Stimulated activated naive CD8-positive, alpha-beta T cell treated with anti-CD3 and anti-CD28 coated beads, Interleukin-15, amount 100 ng/mL, for 72 hours (primary cell): Measurements from ENCODE around the gene PLEKHA7.
"Not testable (repeated sequence)": the region's sequence is repeated elsewhere in the genome, so short reads cannot be mapped to it uniquely, and the experiment has no call there.

Source experiments
- ATAC-seq: fragments of 150-1000 bp; cut with Tn5 transposase; 2 replicates; pipeline ENCODE4 v1.10.0; 2021; ENCODE audit warnings: mild to moderate bottlenecking, moderate library complexity
- DNase-seq, 2 donors: peaks; one replicate each; pipeline ENCODE4 v3.0.0; 2021 to 2022
- H3K27ac Mint-ChIP-seq, 2 donors: one replicate each; pipeline ENCODE4 v1.8.0; 2022; ENCODE audit warnings: mild to moderate bottlenecking in 2 of 2, mixed read lengths in 2 of 2, moderate library complexity in 2 of 2
- H3K27me3 Mint-ChIP-seq: one replicate; pipeline ENCODE4 v1.8.0; 2022; ENCODE audit warnings: mixed read lengths
- H3K4me1 Mint-ChIP-seq: one replicate; pipeline ENCODE4 v1.8.0; 2022; ENCODE audit warnings: mild to moderate bottlenecking, mixed read lengths
- H3K4me3 Mint-ChIP-seq, 2 donors: one replicate each; pipeline ENCODE4 v1.8.0; 2022; ENCODE audit warnings: mild to moderate bottlenecking in 2 of 2, mixed read lengths in 2 of 2, moderate library complexity in 1 of 2
- H3K9me3 Mint-ChIP-seq, 2 donors: one replicate each; pipeline ENCODE4 v1.8.0; 2022; ENCODE audit warnings: mixed read lengths in 2 of 2

PLEKHA7 gene

DNA sequence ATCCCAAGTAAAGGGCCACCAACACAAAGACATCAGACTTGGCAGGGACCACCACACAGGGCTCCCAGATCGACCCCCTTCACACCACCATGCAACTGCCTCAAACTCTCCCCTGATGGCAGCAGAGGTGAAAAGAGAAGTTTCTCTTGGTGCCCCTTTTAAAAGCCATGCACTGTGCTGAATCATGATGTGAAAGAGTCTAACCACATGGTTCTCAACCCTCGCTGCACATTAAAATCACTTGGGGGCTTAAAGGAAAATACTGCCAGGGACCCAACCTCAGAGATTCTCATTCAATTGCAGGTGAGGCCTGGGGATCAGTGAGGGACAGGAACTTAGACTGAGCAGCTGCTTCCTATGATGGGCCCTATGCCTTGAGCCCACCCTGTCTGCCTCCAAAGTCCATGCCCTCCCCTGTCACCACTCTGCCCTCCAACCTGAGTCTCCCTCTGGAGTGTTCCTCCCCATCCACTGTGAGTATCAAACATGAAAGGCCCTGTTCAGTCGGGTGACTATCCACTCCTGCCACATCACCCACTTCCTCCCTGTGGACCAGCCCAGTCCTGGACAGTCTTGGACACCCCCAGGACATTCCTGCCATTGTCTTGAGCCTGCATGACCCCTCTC is 40.8 kb downstream of the PLEKHA7 start:
- no peak for DNase-seq
- peak overlapping the region; percentile 9 to 21 for H3K27ac Mint-ChIP-seq

DNA sequence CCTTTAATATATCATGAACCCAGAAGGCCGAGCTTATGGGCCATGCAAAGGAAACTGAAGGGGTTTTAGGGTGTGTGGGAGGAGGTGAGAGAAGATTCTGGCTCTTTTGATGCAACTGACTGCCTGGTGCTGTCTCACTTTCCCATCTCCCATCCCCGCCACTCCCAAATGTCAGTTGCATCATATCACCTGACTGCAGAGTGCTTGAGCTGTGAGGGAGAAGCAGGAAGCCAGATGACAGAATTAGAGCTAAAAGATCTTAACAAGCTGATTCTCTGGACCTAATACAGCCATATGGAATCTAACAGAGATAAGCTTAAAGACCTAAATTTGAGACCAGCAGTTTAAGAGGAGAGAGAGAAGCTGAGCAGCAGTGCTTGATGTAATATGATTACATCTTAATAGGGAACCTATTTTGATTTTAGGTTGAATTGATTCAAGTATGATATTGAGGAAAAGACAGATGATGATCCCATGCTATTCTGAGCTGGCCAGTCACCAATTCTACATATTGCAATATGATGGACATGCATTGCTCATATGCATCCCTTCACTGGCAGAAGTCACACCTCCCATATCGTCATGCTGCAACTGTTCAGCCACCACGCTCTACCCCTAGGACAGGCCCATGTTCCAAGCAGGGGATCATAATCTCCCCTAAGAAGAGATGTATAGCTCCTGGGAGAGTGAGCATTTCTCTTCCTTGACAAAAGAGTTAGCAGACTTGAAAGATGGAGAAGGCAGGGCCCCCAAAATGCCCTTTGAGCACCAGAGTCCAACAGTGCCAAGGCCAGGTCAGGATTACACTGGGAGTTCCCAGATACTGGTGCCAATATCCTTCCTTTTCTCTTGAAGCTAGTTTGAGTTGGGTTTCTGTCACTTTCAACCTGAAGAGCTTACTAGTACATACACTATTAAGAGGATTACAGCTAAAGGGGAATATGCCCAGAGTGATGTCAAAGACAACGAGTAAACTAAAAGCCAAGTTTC is 44.9 kb downstream of the PLEKHA7 start:
- DNase-seq (no peak), ATAC-seq (peak; percentile 48)
- peak overlapping the region in 1 of 2 donors; percentile 60 for H3K4me3 Mint-ChIP-seq
- peak overlapping the region in 1 of 2 donors; percentile 74 for H3K27ac Mint-ChIP-seq
- no peaks in the 10 kb centered on the region for H3K9me3 Mint-ChIP-seq
- peaks cover 15% of the 10 kb centered on the region for H3K27me3 Mint-ChIP-seq
- H3K4me1 Mint-ChIP-seq = peaks cover 47% of the 10 kb centered on the region

More for the DNA sequence above, 40.8 kb downstream of the PLEKHA7 start:
- no peak for ATAC-seq
- no peaks in the 10 kb centered on the region for H3K9me3 Mint-ChIP-seq
- peaks cover 32% of the 10 kb centered on the region for H3K4me1 Mint-ChIP-seq
- H3K4me3 Mint-ChIP-seq = no peak overlapping the region
- peaks cover 15% of the 10 kb centered on the region for H3K27me3 Mint-ChIP-seq

DNA sequence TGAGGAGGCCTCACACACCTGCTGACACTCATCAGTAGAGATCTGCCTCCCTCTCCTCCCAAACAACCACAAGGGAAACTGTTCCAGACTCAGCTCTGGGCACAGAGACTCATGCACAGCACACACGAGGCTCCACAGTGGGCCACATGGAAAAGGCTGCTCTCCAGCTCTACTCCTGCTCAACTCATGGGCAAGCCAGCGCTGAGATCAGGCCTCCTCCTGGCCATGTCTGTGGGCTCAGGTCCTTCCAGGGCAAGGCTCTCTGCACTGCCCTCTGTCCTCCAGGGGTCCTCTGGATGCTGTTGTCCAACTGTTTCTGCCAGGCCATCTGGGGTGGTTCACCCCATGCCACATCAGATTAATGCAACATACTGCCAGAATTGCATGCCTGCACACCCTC is 46.0 kb downstream of the PLEKHA7 start:
- peaks cover 7% of the 10 kb centered on the region for H3K27me3 Mint-ChIP-seq
- DNase-seq = no peak
- peaks cover 49% of the 10 kb centered on the region for H3K4me1 Mint-ChIP-seq
- H3K4me3 Mint-ChIP-seq = peak overlapping the region in 1 of 2 donors; percentile 60
- no peaks in the 10 kb centered on the region for H3K9me3 Mint-ChIP-seq
- peak; percentile 26 for ATAC-seq
- H3K27ac Mint-ChIP-seq = no peak overlapping the region

DNA sequence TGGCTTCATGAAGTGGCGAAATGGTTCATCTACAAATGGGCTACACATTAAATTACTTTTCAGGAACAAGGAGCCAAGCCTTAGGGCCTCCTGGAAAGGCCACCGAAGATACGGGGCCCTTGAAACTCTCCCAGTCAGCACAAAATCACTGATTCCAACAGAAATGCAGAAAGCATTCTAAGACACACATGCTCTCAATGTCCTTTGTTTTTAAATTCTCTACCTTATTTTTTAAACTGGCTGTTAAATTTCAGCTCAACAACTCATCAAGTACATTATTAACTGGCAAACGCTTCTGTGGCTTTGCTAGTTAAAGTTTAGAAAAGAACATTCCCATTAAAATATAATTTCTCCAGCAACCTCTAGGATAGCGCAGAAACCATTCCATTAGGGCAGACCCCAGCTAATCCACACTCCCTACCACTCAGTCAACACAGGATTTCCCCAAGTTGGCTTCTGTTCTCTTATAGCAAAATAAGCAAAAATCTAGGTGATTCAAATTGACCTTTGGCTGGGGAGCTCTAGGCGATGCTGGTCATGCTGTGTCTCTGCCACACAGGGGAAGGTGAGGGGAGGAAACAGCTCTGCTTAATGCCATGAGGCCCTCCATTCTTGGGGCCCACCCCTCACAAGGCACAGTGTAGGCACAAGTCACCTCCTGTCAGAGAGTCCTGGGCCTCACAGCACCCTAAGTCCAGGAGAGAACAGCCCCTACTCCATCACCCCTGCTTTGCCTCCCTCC is 47.1 kb downstream of the PLEKHA7 start:
- no peak for ATAC-seq
- peaks cover 55% of the 10 kb centered on the region for H3K4me1 Mint-ChIP-seq
- DNase-seq = no peak
- no peak overlapping the region for H3K4me3 Mint-ChIP-seq
- H3K9me3 Mint-ChIP-seq = no peaks in the 10 kb centered on the region
- peak overlapping the region in 1 of 2 donors; percentile 50 for H3K27ac Mint-ChIP-seq
- no peaks in the 10 kb centered on the region for H3K27me3 Mint-ChIP-seq

DNA sequence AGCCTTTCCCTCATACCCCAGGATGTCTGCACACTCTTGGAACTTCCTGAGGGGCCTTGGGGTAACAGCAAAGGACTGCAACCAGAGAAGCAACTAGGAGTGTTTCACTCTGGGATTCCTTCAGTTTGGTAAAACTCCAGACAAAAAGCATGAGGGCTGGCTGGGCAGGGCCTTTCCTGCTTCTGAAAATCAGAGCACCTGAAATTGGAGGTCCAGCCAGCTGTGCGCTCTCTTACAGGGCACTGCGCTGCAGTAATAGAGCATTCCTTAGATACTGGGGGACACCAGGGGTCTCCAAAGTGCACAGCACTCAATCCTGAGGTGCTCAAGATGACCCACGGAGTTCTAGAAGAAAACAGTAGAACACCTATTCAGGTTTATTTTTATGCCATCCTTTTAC is 49.7 kb downstream of the PLEKHA7 start:
- DNase-seq (no peak), ATAC-seq (no peak)
- Mint-ChIP-seq H3K27ac (no peak overlapping the region), H3K27me3 (no peaks in the 10 kb centered on the region), H3K4me1 (peaks cover 51% of the 10 kb centered on the region), H3K9me3 (no peaks in the 10 kb centered on the region), H3K4me3 (no peak overlapping the region)

DNA sequence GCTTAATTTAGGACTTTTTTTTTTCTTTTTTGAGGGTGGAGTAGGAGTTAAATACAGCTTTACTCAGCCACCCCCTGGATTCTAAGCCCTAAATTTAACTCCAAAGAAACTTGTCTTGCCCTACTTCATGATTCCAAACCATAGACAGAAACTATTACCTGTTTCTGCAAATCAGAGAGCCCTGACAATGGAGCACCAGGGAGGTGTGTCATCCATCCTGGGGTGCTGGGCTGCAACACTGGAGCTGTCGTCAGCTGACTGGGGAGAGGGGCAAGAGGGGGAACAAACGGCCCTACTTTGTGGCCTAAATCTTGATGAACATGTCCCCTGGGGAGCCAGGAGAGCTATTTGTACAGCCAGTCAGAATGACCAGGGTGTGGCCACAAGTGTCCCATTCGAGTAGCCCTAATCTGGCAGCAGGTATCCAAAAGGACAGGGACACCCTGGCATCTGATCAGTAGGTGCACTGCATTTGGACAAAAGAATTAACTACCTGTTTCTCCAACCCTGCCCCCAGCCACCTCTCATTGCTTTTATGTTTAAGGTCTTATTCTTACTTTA is 50.8 kb downstream of the PLEKHA7 start:
- H3K27me3 Mint-ChIP-seq = no peaks in the 10 kb centered on the region
- no peak overlapping the region for H3K27ac Mint-ChIP-seq
- H3K4me1 Mint-ChIP-seq = peaks cover 40% of the 10 kb centered on the region
- ATAC-seq (no peak), DNase-seq (no peak)
- H3K4me3 Mint-ChIP-seq = no peak overlapping the region
- no peaks in the 10 kb centered on the region for H3K9me3 Mint-ChIP-seq

DNA sequence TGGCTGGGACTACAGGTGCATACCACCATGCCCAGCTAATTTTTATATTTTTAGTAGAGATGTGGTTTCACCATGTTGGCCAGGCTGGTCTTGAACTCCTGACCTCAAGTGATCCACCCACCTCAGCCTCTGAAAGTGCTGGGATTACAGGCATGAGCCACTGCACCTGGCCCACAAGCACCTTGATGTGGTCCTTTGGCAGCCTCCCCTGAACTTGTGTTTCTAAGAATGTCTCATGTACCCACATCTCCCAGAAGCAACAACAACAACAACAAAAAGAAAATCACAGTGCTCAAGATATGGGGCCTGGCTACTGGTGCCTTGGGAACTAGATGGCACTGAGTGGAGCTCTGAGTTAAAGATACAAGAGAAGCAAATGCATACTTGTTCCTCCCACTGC is 51.6 kb downstream of the PLEKHA7 start:
- not testable (repeated sequence) for H3K4me3 Mint-ChIP-seq, ATAC-seq, H3K27ac Mint-ChIP-seq, H3K27me3 Mint-ChIP-seq, H3K9me3 Mint-ChIP-seq, DNase-seq
- peaks cover 32% of the 10 kb centered on the region for H3K4me1 Mint-ChIP-seq

DNA sequence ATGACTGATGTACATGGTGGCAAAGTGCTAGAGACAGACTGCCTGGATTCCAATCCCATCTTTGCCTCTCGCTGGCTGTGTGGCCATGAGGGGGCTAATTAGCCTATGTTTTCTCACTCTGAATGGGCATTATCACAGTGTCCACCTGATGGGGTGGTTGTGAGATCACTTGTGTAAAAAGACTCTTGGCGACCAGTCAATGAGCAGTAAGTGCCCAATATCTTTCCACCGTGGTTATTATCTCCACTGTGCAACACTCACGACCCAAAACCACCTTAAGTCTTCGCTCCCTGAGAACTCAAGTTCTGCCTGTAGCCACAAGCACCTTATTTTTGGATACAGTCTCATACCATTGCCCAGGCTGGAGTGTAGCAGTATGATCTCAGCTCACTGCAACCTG is 52.1 kb downstream of the PLEKHA7 start:
- Mint-ChIP-seq H3K27me3 (no peaks in the 10 kb centered on the region), H3K27ac (no peak overlapping the region), H3K4me1 (peaks cover 27% of the 10 kb centered on the region), H3K9me3 (no peaks in the 10 kb centered on the region), H3K4me3 (no peak overlapping the region)
- no peak for ATAC-seq
- DNase-seq = no peak

DNA sequence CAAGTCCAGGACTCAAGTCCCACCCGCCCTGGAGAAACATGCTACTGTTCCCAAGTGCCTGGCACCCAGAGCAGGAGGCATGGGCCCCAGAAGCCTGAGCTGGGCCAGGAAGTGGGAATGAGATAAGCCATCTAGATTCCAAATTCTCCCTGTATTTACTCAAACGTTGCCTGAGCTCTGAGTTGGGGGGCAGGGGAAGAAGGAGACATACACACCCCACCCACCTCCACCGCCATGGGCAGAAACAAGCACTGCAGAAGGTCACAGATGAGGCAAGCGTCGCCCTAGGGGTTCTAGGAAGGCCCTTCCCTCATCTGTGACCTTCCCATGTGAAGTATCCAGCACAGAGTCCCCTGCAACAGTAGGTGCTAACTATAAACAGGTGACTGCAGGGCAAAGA is 54.0 kb downstream of the PLEKHA7 start:
- Mint-ChIP-seq H3K27ac (peak overlapping the region in 1 of 2 donors; percentile 68), H3K27me3 (no peaks in the 10 kb centered on the region)

DNA sequence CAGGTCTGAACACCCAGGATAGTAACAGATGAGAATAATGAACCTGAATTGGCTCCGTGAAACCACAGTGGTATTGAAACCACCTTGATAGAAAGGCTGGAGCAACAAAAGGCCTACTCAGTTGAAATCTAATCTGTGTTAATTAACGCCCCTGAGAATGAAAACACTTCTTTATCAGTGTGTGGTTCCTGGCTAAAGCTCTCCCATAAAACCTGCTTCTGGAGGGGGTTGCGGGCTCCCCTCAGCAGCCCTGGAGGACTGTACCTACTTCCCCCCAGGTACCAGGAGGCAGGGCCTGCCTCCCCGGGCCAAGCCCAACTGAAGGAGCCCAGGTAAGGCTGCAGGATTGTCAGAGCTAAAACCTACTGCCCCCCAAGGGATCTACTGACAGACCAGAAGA is 54.6 kb downstream of the PLEKHA7 start:
- no peaks in the 10 kb centered on the region for H3K9me3 Mint-ChIP-seq
- H3K4me3 Mint-ChIP-seq = no peak overlapping the region
- no peaks in the 10 kb centered on the region for H3K27me3 Mint-ChIP-seq
- peaks cover 27% of the 10 kb centered on the region for H3K4me1 Mint-ChIP-seq
- ATAC-seq (no peak), DNase-seq (no peak)
- no peak overlapping the region for H3K27ac Mint-ChIP-seq

More for the DNA sequence above, 54.0 kb downstream of the PLEKHA7 start:
- Mint-ChIP-seq H3K4me3 (no peak overlapping the region), H3K9me3 (no peaks in the 10 kb centered on the region), H3K4me1 (peaks cover 27% of the 10 kb centered on the region)
- DNase-seq (no peak), ATAC-seq (no peak)

DNA sequence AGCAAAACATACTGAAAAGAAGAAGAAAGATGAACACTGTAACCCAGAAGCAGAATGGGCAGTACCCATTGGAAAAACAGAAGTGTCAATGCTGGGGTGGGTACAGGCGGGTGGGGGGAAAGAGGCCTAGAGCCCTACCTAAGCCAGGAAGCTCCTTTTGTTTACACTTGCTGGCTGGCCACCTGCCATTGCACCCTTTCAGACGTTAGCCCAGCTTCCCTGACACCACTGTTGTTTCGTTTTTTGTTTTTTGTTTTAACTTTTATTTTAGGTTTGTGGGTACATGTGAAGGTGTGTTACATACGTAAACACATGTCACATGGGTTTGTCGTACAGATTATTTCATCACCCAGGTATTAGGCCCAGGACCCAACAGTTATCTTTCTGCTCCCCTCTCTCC is 55.4 kb downstream of the PLEKHA7 start:
- H3K4me3 Mint-ChIP-seq = no peak overlapping the region
- no peak overlapping the region for H3K27ac Mint-ChIP-seq
- peaks cover 21% of the 10 kb centered on the region for H3K4me1 Mint-ChIP-seq
- no peaks in the 10 kb centered on the region for H3K27me3 Mint-ChIP-seq
- H3K9me3 Mint-ChIP-seq = no peaks in the 10 kb centered on the region
- ATAC-seq = no peak
- DNase-seq = no peak

DNA sequence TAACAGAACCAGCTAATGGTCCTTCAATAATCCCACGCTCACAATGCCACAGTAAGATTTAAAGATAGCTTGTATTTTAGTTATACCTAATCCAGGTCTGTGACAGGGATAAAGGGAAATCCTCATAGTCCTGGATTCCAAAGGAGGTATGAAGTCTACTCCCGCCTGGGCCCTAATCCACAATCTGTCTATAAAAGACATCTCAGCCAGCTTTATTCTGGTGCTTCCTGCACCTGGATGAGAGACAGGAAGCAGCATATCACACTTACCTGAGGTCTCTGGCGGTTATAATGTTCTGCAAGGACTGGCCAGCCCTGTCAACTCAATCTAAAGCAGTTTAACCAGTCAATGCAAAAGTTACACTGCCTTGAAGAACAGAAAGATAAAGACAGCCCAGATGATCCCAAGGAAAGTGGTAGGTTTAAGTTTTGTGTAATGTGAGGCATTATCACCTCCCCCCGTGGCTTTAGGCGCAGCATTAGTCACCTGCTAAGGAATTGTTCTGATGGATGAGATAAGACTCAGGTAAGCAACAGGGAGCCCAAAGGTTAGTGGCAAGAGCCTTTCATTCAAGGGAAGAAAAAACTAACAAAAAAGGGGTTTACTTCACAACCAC is 57.6 kb downstream of the PLEKHA7 start:
- Mint-ChIP-seq H3K4me1 (peaks cover 4% of the 10 kb centered on the region), H3K9me3 (no peaks in the 10 kb centered on the region), H3K27ac (no peak overlapping the region), H3K4me3 (no peak overlapping the region), H3K27me3 (no peaks in the 10 kb centered on the region)
- ATAC-seq (no peak), DNase-seq (no peak)

DNA sequence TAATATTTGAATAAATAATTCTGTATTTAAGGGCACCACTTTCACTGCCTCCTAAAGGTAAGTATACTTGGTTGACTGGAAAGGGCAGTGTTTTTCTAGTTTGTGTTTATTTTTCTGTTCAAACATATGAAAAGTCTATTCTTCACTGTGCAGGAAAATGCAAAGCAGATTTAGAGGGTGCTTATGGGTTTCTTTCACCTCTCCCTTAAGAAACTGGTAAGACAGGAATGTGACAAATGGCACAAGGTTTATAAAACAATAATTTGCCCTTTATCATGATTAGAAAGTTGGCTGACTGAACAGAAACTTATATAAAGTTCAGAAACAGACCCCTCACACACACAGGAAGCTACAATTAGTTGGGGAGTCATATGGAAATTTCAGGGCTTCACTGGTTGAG is 60.6 kb downstream of the PLEKHA7 start:
- Mint-ChIP-seq H3K27me3 (no peaks in the 10 kb centered on the region), H3K27ac (peak overlapping the region in 1 of 2 donors; percentile 9), H3K9me3 (no peaks in the 10 kb centered on the region), H3K4me3 (no peak overlapping the region), H3K4me1 (no peaks in the 10 kb centered on the region)
- ATAC-seq (no peak), DNase-seq (no peak)

DNA sequence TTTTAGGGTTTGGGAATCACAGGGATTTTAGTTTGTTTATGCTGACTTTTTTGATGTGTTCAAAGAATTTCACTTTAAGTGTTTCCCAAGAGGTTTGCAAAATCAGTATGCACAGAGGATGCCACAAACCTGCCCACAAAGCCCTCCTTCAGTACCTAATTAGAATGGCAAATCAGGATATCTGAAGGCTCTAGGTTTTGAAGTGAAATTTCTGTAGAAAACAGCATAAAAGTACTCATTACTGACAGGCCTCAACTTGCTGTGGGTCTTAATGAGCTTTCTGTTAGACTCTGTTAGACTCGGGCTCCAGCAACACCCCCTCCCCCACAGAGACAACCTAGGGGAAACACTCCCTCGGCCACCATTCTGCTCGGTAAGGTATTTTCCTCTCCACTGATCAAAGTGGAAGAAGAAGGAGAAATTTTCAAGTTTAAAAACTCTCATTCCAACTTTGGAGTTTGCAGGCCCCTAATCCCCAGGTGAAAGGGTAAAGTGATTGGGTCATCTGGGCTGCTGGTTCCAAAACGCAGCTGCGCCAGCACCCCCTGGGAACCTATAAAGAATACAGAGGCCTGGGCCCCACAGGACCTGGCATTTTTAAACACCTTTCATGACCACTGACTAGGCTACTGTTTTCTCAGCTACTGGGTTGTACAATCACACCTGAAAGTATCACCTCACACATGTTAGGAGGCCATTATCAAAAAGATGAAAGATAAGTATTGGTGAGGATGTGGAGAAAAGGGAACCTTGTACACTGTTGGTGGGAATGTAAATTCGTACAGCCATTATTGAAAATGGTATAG is 67.5 kb downstream of the PLEKHA7 start:
- H3K4me1 Mint-ChIP-seq = peaks cover 14% of the 10 kb centered on the region
- H3K27ac Mint-ChIP-seq = no peak overlapping the region
- no peaks in the 10 kb centered on the region for H3K9me3 Mint-ChIP-seq
- H3K4me3 Mint-ChIP-seq = no peak overlapping the region
- ATAC-seq = peak; percentile 77
- no peaks in the 10 kb centered on the region for H3K27me3 Mint-ChIP-seq
- peak in 1 of 2 donors; percentile 39 for DNase-seq
